K562 (cell line): Measurements from ENCODE around the gene RPL27. TPM values are rescaled to one million over a fixed set of nuclear protein-coding genes. Genes with fewer than 3 reads are reported as not detected.

Experiments
- C11orf30 ChIP-seq: fragments of 450-650 bp; IDR thresholded peaks from 2 replicates; pipeline ENCODE4 v1.6.1; 2016; ENCODE audit warnings: low read depth, mild to moderate bottlenecking
- GATAD2A ChIP-seq: fragments of 450-650 bp; IDR thresholded peaks from 2 replicates; pipeline ENCODE4 v1.6.1; 2017
- KAT8 ChIP-seq: fragments of 450-650 bp; IDR thresholded peaks from 2 replicates; pipeline ENCODE4 v1.6.1; 2016; ENCODE audit warnings: low read depth, mild to moderate bottlenecking
- NCOR1 ChIP-seq: fragments of 450-650 bp; IDR thresholded peaks from 2 replicates; pipeline ENCODE4 v1.6.1; 2016; ENCODE audit warnings: mild to moderate bottlenecking, moderate library complexity
- NR2C2 ChIP-seq, 2 experiments: fragments of 200-800 bp in 1 of 2; sonication (Bioruptor generic) in 1 of 2; sonication (generic) in 1 of 2; formaldehyde crosslinking in 1 of 2; IDR thresholded peaks; 2 replicates each; pipeline versions ENCODE4 v1.6.1 to v1.8.0; 2016 to 2022; ENCODE audit warnings: mild to moderate bottlenecking in 1 of 2, missing compliant biosample characterization in 1 of 2, missing genetic modification characterization in 1 of 2, missing genetic modification reagents in 1 of 2
- TAF1 ChIP-seq: IDR thresholded peaks from 2 replicates; pipeline ENCODE4 v1.6.1; 2011; ENCODE audit warnings: mild to moderate bottlenecking, low read length, moderate library complexity; ENCODE audit not compliant: insufficient read depth, control insufficient read depth, severe bottlenecking; ENCODE audit errors: extremely low read depth
- polyA plus RNA-seq, 8 experiments: library from polyadenylated mRNA; depleted of rRNA in 4 of 8; stranded (reverse) in 5 of 8; unstranded in 3 of 8; fragments of >200 nt; fragmentation: Nextera tagmentation in 2 of 8; fragmentation: Illumina TruSeq in 1 of 8; extraction: Ambion mirVana in 2 of 8; extraction: Trizol in 1 of 8; gene quantifications; 2 replicates each; pipeline versions ENCODE4 v1.2.1 to v1.2.3, GENCODE V29; 2011 to 2014; ENCODE audit warnings: inconsistent platforms in 1 of 8, missing spikeins in 1 of 8
- total RNA-seq, 7 experiments: library from RNA; depleted of rRNA in 6 of 7; stranded (reverse); fragments of >200 nt in 6 of 7; fragmentation: Illumina TruSeq in 2 of 7; extraction: Trizol in 2 of 7; gene quantifications; 2 replicates each; pipeline versions ENCODE4 v1.2.1 to v1.2.3, GENCODE V29; 2011 to 2021; ENCODE audit warnings: low replicate concordance in 1 of 7
- TF ChIP-seq, protein P1 (sequence below): sonication (generic); formaldehyde crosslinking; IDR thresholded peaks from 2 replicates; pipeline ENCODE4 v1.8.1; 2023; ENCODE audit warnings: mild to moderate bottlenecking, missing genetic modification reagents, moderate library complexity
- TF ChIP-seq, protein P2 (sequence below): fragments of 450-650 bp; IDR thresholded peaks from 2 replicates; pipeline ENCODE4 v1.6.1; 2017; ENCODE audit warnings: antibody characterized with exemption
- TF ChIP-seq, protein P3 (sequence below): fragments of 250-450 bp; sonication (Bioruptor Pico); IDR thresholded peaks from 2 replicates; pipeline ENCODE4 v1.5.0; 2021
- TF ChIP-seq, protein P4 (sequence below): IDR thresholded peaks from 3 replicates; pipeline ENCODE4 v1.6.1; 2011; ENCODE audit warnings: borderline replicate concordance, mild to moderate bottlenecking; ENCODE audit not compliant: insufficient read length, insufficient read depth

RPL27 gene
- total and polyA plus RNA-seq, 9 of the 15 experiments (the other 6 are each of a cell fraction or from before 2014, with no cell fraction given), result 1,539 to 6,155 (median 3,710) TPM

DNA sequence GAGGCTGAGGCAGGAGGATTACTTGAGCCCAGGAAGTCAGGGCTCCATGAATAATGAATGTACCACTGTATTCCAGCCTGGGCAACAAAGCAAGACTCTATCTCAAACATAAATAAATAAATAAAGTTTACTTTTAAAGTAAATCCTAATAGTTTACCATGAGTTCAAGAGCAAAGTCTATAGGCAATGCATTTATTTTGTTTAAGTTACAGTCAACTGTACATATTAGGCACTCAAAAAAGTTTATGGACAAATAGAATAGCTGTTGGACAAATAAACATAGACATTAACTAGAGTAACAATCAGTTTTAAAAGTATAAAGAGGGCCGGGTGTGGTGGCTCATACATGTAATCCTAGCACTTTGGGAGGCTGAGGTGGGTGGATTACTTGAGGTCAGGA is 30.3 kb upstream of the RPL27 start (continued):
- TF ChIP-seq, protein P1, sequence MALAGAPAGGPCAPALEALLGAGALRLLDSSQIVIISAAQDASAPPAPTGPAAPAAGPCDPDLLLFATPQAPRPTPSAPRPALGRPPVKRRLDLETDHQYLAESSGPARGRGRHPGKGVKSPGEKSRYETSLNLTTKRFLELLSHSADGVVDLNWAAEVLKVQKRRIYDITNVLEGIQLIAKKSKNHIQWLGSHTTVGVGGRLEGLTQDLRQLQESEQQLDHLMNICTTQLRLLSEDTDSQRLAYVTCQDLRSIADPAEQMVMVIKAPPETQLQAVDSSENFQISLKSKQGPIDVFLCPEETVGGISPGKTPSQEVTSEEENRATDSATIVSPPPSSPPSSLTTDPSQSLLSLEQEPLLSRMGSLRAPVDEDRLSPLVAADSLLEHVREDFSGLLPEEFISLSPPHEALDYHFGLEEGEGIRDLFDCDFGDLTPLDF (CRISPR knock-in tag), result no peak
- TF ChIP-seq C11orf30, result no peak
- TF ChIP-seq, protein P2, sequence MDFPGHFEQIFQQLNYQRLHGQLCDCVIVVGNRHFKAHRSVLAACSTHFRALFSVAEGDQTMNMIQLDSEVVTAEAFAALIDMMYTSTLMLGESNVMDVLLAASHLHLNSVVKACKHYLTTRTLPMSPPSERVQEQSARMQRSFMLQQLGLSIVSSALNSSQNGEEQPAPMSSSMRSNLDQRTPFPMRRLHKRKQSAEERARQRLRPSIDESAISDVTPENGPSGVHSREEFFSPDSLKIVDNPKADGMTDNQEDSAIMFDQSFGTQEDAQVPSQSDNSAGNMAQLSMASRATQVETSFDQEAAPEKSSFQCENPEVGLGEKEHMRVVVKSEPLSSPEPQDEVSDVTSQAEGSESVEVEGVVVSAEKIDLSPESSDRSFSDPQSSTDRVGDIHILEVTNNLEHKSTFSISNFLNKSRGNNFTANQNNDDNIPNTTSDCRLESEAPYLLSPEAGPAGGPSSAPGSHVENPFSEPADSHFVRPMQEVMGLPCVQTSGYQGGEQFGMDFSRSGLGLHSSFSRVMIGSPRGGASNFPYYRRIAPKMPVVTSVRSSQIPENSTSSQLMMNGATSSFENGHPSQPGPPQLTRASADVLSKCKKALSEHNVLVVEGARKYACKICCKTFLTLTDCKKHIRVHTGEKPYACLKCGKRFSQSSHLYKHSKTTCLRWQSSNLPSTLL, result no peak
- TF ChIP-seq NCOR1, result no peak
- no peak for TF ChIP-seq NR2C2 (CRISPR knock-in tag; IDR thresholded peaks at IDR 0.05)
- TF ChIP-seq NR2C2 (tag; IDR thresholded peaks at IDR 0.05), result no peak
- TF ChIP-seq, protein P3, sequence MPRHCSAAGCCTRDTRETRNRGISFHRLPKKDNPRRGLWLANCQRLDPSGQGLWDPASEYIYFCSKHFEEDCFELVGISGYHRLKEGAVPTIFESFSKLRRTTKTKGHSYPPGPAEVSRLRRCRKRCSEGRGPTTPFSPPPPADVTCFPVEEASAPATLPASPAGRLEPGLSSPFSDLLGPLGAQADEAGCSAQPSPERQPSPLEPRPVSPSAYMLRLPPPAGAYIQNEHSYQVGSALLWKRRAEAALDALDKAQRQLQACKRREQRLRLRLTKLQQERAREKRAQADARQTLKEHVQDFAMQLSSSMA (CRISPR knock-in tag), result no peak
- no peak for TF ChIP-seq GATAD2A
- TF ChIP-seq KAT8, result no peak
- TF ChIP-seq, protein P4, sequence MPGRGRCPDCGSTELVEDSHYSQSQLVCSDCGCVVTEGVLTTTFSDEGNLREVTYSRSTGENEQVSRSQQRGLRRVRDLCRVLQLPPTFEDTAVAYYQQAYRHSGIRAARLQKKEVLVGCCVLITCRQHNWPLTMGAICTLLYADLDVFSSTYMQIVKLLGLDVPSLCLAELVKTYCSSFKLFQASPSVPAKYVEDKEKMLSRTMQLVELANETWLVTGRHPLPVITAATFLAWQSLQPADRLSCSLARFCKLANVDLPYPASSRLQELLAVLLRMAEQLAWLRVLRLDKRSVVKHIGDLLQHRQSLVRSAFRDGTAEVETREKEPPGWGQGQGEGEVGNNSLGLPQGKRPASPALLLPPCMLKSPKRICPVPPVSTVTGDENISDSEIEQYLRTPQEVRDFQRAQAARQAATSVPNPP, result no peak
- TF ChIP-seq TAF1, result no peak
- TF ChIP-seq, all 486 proteins: peak for 0
